Measurements from ENCODE around the gene ELF2. TPM values are rescaled to one million over a fixed set of nuclear protein-coding genes. Genes with fewer than 3 reads are reported as not detected.
"Not testable (repeated sequence)": the region's sequence is repeated elsewhere in the genome, so short reads cannot be mapped to it uniquely, and the experiment has no call there.

The ELF2 gene
- total RNA-seq, 1 experiment from 2014 or later: 26.5 TPM

DNA sequence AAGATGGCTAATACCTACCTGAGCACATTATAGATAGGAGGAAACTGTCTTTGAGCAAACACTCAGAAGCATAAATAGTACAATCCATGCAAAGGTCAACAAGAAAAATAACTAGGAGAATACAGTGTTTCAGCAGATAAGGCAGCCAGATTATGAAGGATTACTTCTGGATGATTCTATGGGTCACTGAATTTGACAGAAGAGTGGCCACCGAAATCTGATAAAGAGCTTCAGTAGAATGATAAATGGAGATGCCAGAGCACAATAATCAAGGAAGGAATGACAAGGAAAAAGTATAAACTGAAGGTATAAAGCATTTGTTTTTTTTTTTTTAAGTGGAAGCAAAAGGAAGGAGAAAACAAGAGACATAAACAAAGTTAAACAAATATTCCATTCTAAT, 58.7 kb downstream of the ELF2 start:
- Mint-ChIP-seq H3K9me3 (ENCODE audit: unreplicated experiment) (no peaks in the 10 kb centered on the region), H3K27me3 (ENCODE audit: insufficient read depth, unreplicated experiment) (no peaks in the 10 kb centered on the region), H3K4me3 (ENCODE audit: unreplicated experiment) (no peak overlapping the region), H3K27ac (ENCODE audit: low read depth, unreplicated experiment) (no peak overlapping the region), H3K36me3 (ENCODE audit: insufficient read depth, unreplicated experiment) (peaks cover 21% of the 10 kb centered on the region), H3K4me1 (ENCODE audit: insufficient read depth, unreplicated experiment) (no peaks in the 10 kb centered on the region)
- POLR2A ChIA-PET: interaction anchor here (0.7 to 1.3 kb wide), 2 partner anchors 11 to 42 kb away, joined by 3 read pairs; no protein-coding TSS in a partner anchor
- TF ChIP-seq CTCF (IDR thresholded peaks at IDR 0.05; ENCODE audit: unreplicated experiment): no peak
- CTCF ChIA-PET: no interaction called here
- DNase-seq (ENCODE audit: unreplicated experiment): no peak
- no TSS peak for BruUV-seq (replicated peaks)
- intact Hi-C loops (cut with micrococcal nuclease): no loop called here

- Mint-ChIP-seq H3K27ac (ENCODE audit: low read depth, unreplicated experiment) (no peak overlapping the region), H3K4me3 (ENCODE audit: unreplicated experiment) (no peak overlapping the region), H3K27me3 (ENCODE audit: insufficient read depth, unreplicated experiment) (no peaks in the 10 kb centered on the region), H3K36me3 (ENCODE audit: insufficient read depth, unreplicated experiment) (peaks cover 21% of the 10 kb centered on the region), H3K9me3 (ENCODE audit: unreplicated experiment) (no peaks in the 10 kb centered on the region), H3K4me1 (ENCODE audit: insufficient read depth, unreplicated experiment) (no peaks in the 10 kb centered on the region)
- DNase-seq (ENCODE audit: unreplicated experiment): no peak
- intact Hi-C loops (cut with micrococcal nuclease): no loop called here
- ChIA-PET POLR2A (no interaction called here), CTCF (no interaction called here)
- no TSS peak for BruUV-seq (replicated peaks)
- no peak for TF ChIP-seq CTCF (IDR thresholded peaks at IDR 0.05; ENCODE audit: unreplicated experiment)
Observed at GRCh38 chr4:139115226-139115625, 61.8 kb downstream of the ELF2 start.

GRCh38 chr4:139114795-139115194, 62.2 kb downstream of the ELF2 start:
- intact Hi-C loops (cut with micrococcal nuclease); H3K4me3 Mint-ChIP-seq (ENCODE audit: unreplicated experiment); BruUV-seq (replicated peaks); DNase-seq (ENCODE audit: unreplicated experiment); H3K27ac Mint-ChIP-seq (ENCODE audit: low read depth, unreplicated experiment); H3K4me1 Mint-ChIP-seq (ENCODE audit: insufficient read depth, unreplicated experiment); H3K9me3 Mint-ChIP-seq (ENCODE audit: unreplicated experiment); H3K27me3 Mint-ChIP-seq (ENCODE audit: insufficient read depth, unreplicated experiment); CTCF ChIA-PET; POLR2A ChIA-PET: not testable (repeated sequence)
- H3K36me3 Mint-ChIP-seq (ENCODE audit: insufficient read depth, unreplicated experiment): peaks cover 21% of the 10 kb centered on the region

GRCh38 chr4:139112650-139113049, 64.4 kb downstream of the ELF2 start:
- no peaks in the 10 kb centered on the region for H3K27me3 Mint-ChIP-seq (ENCODE audit: insufficient read depth, unreplicated experiment)
- H3K4me3 Mint-ChIP-seq (ENCODE audit: unreplicated experiment): no peak overlapping the region
- BruUV-seq (replicated peaks): no TSS peak
- intact Hi-C loops (cut with micrococcal nuclease): no loop called here
- H3K4me1 Mint-ChIP-seq (ENCODE audit: insufficient read depth, unreplicated experiment): no peaks in the 10 kb centered on the region
- no peak overlapping the region for H3K27ac Mint-ChIP-seq (ENCODE audit: low read depth, unreplicated experiment)
- CTCF ChIA-PET: interaction anchor here (2.7 kb wide), 1 partner anchor 12 kb away, joined by 11 read pairs; no protein-coding TSS in a partner anchor
- POLR2A ChIA-PET: interaction anchor here (0.6 to 1.0 kb wide), 2 partner anchors 19 to 270 kb away, joined by 3 read pairs; no protein-coding TSS in a partner anchor
- TF ChIP-seq CTCF (IDR thresholded peaks at IDR 0.05; ENCODE audit: unreplicated experiment): no peak
- DNase-seq (ENCODE audit: unreplicated experiment): no peak
- no peaks in the 10 kb centered on the region for H3K9me3 Mint-ChIP-seq (ENCODE audit: unreplicated experiment)
- peaks cover 21% of the 10 kb centered on the region for H3K36me3 Mint-ChIP-seq (ENCODE audit: insufficient read depth, unreplicated experiment)

Data from MCF 10A (cell line).